ENCODE measurements around the gene FCHSD2.
"Not testable (repeated sequence)": the region's sequence is repeated elsewhere in the genome, so short reads cannot be mapped to it uniquely, and the experiment has no call there.

The FCHSD2 gene

GRCh38 chr11:73123892-73124291 lies 18.2 kb downstream of the FCHSD2 start:
- not testable (repeated sequence) for DNase-seq (ENCODE audit: low read depth, low spot score)

- no peak for DNase-seq (ENCODE audit: low read depth, low spot score)
Observed at GRCh38 chr11:73121692-73122091, 20.4 kb downstream of the FCHSD2 start.

- no peak for DNase-seq (ENCODE audit: low read depth, low spot score)
Observed at GRCh38 chr11:73117071-73117470, 25.0 kb downstream of the FCHSD2 start.

- no peak for DNase-seq (ENCODE audit: low read depth, low spot score)
Observed at GRCh38 chr11:73116636-73117035, 25.5 kb downstream of the FCHSD2 start.

GRCh38 chr11:73114835-73115220 lies 27.3 kb downstream of the FCHSD2 start:
- DNase-seq (ENCODE audit: low read depth, low spot score): no peak

GRCh38 chr11:73114110-73114834 lies 27.8 kb downstream of the FCHSD2 start:
- no peak for DNase-seq (ENCODE audit: low read depth, low spot score)

- DNase-seq (ENCODE audit: low read depth, low spot score): no peak
Observed at GRCh38 chr11:73113426-73113825, 28.7 kb downstream of the FCHSD2 start.

GRCh38 chr11:73107597-73107996 lies 34.5 kb downstream of the FCHSD2 start:
- no peak for DNase-seq (ENCODE audit: low read depth, low spot score)

- DNase-seq (ENCODE audit: low read depth, low spot score): no peak
Observed at GRCh38 chr11:73106347-73106746, 35.8 kb downstream of the FCHSD2 start.

GRCh38 chr11:73100578-73100977 lies 41.5 kb downstream of the FCHSD2 start:
- no peak for DNase-seq (ENCODE audit: low read depth, low spot score)

GRCh38 chr11:73099512-73100266 lies 42.4 kb downstream of the FCHSD2 start:
- no peak for DNase-seq (ENCODE audit: low read depth, low spot score)

GRCh38 chr11:73095613-73096012 lies 46.5 kb downstream of the FCHSD2 start:
- DNase-seq (ENCODE audit: low read depth, low spot score): no peak

GRCh38 chr11:73091521-73092305 lies 50.4 kb downstream of the FCHSD2 start:
- no peak for DNase-seq (ENCODE audit: low read depth, low spot score)

- no peak for DNase-seq (ENCODE audit: low read depth, low spot score)
Observed at GRCh38 chr11:73087730-73088129, 54.4 kb downstream of the FCHSD2 start.

GRCh38 chr11:73085189-73085875 lies 56.8 kb downstream of the FCHSD2 start:
- no peak for DNase-seq (ENCODE audit: low read depth, low spot score)

- DNase-seq (ENCODE audit: low read depth, low spot score): no peak
Observed at GRCh38 chr11:73078631-73079030, 63.5 kb downstream of the FCHSD2 start.

GRCh38 chr11:73077454-73077853 lies 64.7 kb downstream of the FCHSD2 start:
- DNase-seq (ENCODE audit: low read depth, low spot score): no peak

GRCh38 chr11:73074319-73074718 lies 67.8 kb downstream of the FCHSD2 start:
- no peak for DNase-seq (ENCODE audit: low read depth, low spot score)

GRCh38 chr11:73072935-73073481 lies 69.1 kb downstream of the FCHSD2 start:
- DNase-seq (ENCODE audit: low read depth, low spot score): no peak

GRCh38 chr11:73070653-73071052 lies 71.5 kb downstream of the FCHSD2 start:
- DNase-seq (ENCODE audit: low read depth, low spot score): no peak

GRCh38 chr11:73061857-73062424 lies 80.2 kb downstream of the FCHSD2 start:
- DNase-seq (ENCODE audit: low read depth, low spot score): not testable (repeated sequence)
